Measurements from ENCODE around the gene ANKRD11.

ANKRD11 gene

GRCh38 chr16:89289428-89290395 lies 200.6 kb downstream of the ANKRD11 start:
- Histone ChIP-seq H3K27me3 (ENCODE audit: control insufficient read depth, insufficient read depth, low read length) (no peaks in the 10 kb centered on the region), H3K36me3 (ENCODE audit: insufficient read depth, low read length) (peaks cover 63% of the 10 kb centered on the region), H3K4me3 (ENCODE audit: low read length) (no peak overlapping the region), H3K9me3 (replicated peaks; ENCODE audit: low read length) (no peaks in the 10 kb centered on the region), H3K9ac (ENCODE audit: low read depth, low read length) (no peak overlapping the region), H3K4me2 (ENCODE audit: low read length) (no peak overlapping the region), H3K4me1 (ENCODE audit: control insufficient read depth, insufficient read depth, low read length) (no peaks in the 10 kb centered on the region)

- Histone ChIP-seq H3K36me3 (ENCODE audit: insufficient read depth, low read length) (peaks cover 65% of the 10 kb centered on the region), H3K4me2 (ENCODE audit: low read length) (no peak overlapping the region), H3K27me3 (ENCODE audit: control insufficient read depth, insufficient read depth, low read length) (no peaks in the 10 kb centered on the region), H3K9me3 (replicated peaks; ENCODE audit: low read length) (no peaks in the 10 kb centered on the region), H3K9ac (ENCODE audit: low read depth, low read length) (no peak overlapping the region), H3K4me3 (ENCODE audit: low read length) (no peak overlapping the region), H3K4me1 (ENCODE audit: control insufficient read depth, insufficient read depth, low read length) (no peaks in the 10 kb centered on the region)
Observed at GRCh38 chr16:89288966-89289365, 201.4 kb downstream of the ANKRD11 start.

GRCh38 chr16:89288577-89288844 lies 201.8 kb downstream of the ANKRD11 start:
- Histone ChIP-seq H3K27me3 (ENCODE audit: control insufficient read depth, insufficient read depth, low read length) (no peaks in the 10 kb centered on the region), H3K4me3 (ENCODE audit: low read length) (no peak overlapping the region), H3K4me1 (ENCODE audit: control insufficient read depth, insufficient read depth, low read length) (no peaks in the 10 kb centered on the region), H3K9me3 (replicated peaks; ENCODE audit: low read length) (no peaks in the 10 kb centered on the region), H3K9ac (ENCODE audit: low read depth, low read length) (no peak overlapping the region), H3K4me2 (ENCODE audit: low read length) (no peak overlapping the region), H3K36me3 (ENCODE audit: insufficient read depth, low read length) (peaks cover 70% of the 10 kb centered on the region)

GRCh38 chr16:89287777-89288576 lies 202.4 kb downstream of the ANKRD11 start:
- H3K27me3 ChIP-seq (ENCODE audit: control insufficient read depth, insufficient read depth, low read length): no peaks in the 10 kb centered on the region
- H3K36me3 ChIP-seq (ENCODE audit: insufficient read depth, low read length): peaks cover 75% of the 10 kb centered on the region
- H3K4me2 ChIP-seq (ENCODE audit: low read length): no peak overlapping the region
- H3K9ac ChIP-seq (ENCODE audit: low read depth, low read length): no peak overlapping the region
- H3K4me3 ChIP-seq (ENCODE audit: low read length): no peak overlapping the region
- no peaks in the 10 kb centered on the region for H3K9me3 ChIP-seq (replicated peaks; ENCODE audit: low read length)
- no peaks in the 10 kb centered on the region for H3K4me1 ChIP-seq (ENCODE audit: control insufficient read depth, insufficient read depth, low read length)

GRCh38 chr16:89286096-89286495 lies 204.3 kb downstream of the ANKRD11 start:
- Histone ChIP-seq H3K4me3 (ENCODE audit: low read length) (no peak overlapping the region), H3K9me3 (replicated peaks; ENCODE audit: low read length) (no peaks in the 10 kb centered on the region), H3K36me3 (ENCODE audit: insufficient read depth, low read length) (peaks cover 88% of the 10 kb centered on the region), H3K4me1 (ENCODE audit: control insufficient read depth, insufficient read depth, low read length) (no peaks in the 10 kb centered on the region), H3K4me2 (ENCODE audit: low read length) (no peak overlapping the region), H3K9ac (ENCODE audit: low read depth, low read length) (no peak overlapping the region), H3K27me3 (ENCODE audit: control insufficient read depth, insufficient read depth, low read length) (no peaks in the 10 kb centered on the region)

- Histone ChIP-seq H3K4me3 (ENCODE audit: low read length) (no peak overlapping the region), H3K9ac (ENCODE audit: low read depth, low read length) (no peak overlapping the region), H3K4me1 (ENCODE audit: control insufficient read depth, insufficient read depth, low read length) (no peaks in the 10 kb centered on the region), H3K36me3 (ENCODE audit: insufficient read depth, low read length) (peaks cover 87% of the 10 kb centered on the region), H3K4me2 (ENCODE audit: low read length) (no peak overlapping the region), H3K9me3 (replicated peaks; ENCODE audit: low read length) (no peaks in the 10 kb centered on the region), H3K27me3 (ENCODE audit: control insufficient read depth, insufficient read depth, low read length) (no peaks in the 10 kb centered on the region)
Observed at GRCh38 chr16:89285381-89285780, 205.0 kb downstream of the ANKRD11 start.

- H3K4me3 ChIP-seq (ENCODE audit: low read length): no peak overlapping the region
- H3K27me3 ChIP-seq (ENCODE audit: control insufficient read depth, insufficient read depth, low read length): no peaks in the 10 kb centered on the region
- H3K9me3 ChIP-seq (replicated peaks; ENCODE audit: low read length): no peaks in the 10 kb centered on the region
- no peaks in the 10 kb centered on the region for H3K4me1 ChIP-seq (ENCODE audit: control insufficient read depth, insufficient read depth, low read length)
- no peak overlapping the region for H3K9ac ChIP-seq (ENCODE audit: low read depth, low read length)
- H3K4me2 ChIP-seq (ENCODE audit: low read length): no peak overlapping the region
- H3K36me3 ChIP-seq (ENCODE audit: insufficient read depth, low read length): peaks cover 87% of the 10 kb centered on the region
Observed at GRCh38 chr16:89283449-89283848, 206.9 kb downstream of the ANKRD11 start.

- Histone ChIP-seq H3K4me2 (ENCODE audit: low read length) (no peak overlapping the region), H3K27me3 (ENCODE audit: control insufficient read depth, insufficient read depth, low read length) (no peaks in the 10 kb centered on the region), H3K4me3 (ENCODE audit: low read length) (no peak overlapping the region), H3K9ac (ENCODE audit: low read depth, low read length) (no peak overlapping the region), H3K36me3 (ENCODE audit: insufficient read depth, low read length) (peaks cover 87% of the 10 kb centered on the region), H3K9me3 (replicated peaks; ENCODE audit: low read length) (no peaks in the 10 kb centered on the region), H3K4me1 (ENCODE audit: control insufficient read depth, insufficient read depth, low read length) (no peaks in the 10 kb centered on the region)
Observed at GRCh38 chr16:89282523-89282922, 207.8 kb downstream of the ANKRD11 start.

GRCh38 chr16:89281829-89282228 lies 208.5 kb downstream of the ANKRD11 start:
- Histone ChIP-seq H3K27me3 (ENCODE audit: control insufficient read depth, insufficient read depth, low read length) (no peaks in the 10 kb centered on the region), H3K4me3 (ENCODE audit: low read length) (no peak overlapping the region), H3K9ac (ENCODE audit: low read depth, low read length) (no peak overlapping the region), H3K36me3 (ENCODE audit: insufficient read depth, low read length) (peaks cover 83% of the 10 kb centered on the region), H3K4me2 (ENCODE audit: low read length) (no peak overlapping the region), H3K4me1 (ENCODE audit: control insufficient read depth, insufficient read depth, low read length) (no peaks in the 10 kb centered on the region), H3K9me3 (replicated peaks; ENCODE audit: low read length) (no peaks in the 10 kb centered on the region)

- no peaks in the 10 kb centered on the region for H3K9me3 ChIP-seq (replicated peaks; ENCODE audit: low read length)
- no peaks in the 10 kb centered on the region for H3K27me3 ChIP-seq (ENCODE audit: control insufficient read depth, insufficient read depth, low read length)
- no peak overlapping the region for H3K9ac ChIP-seq (ENCODE audit: low read depth, low read length)
- no peak overlapping the region for H3K4me2 ChIP-seq (ENCODE audit: low read length)
- no peak overlapping the region for H3K4me3 ChIP-seq (ENCODE audit: low read length)
- H3K4me1 ChIP-seq (ENCODE audit: control insufficient read depth, insufficient read depth, low read length): no peaks in the 10 kb centered on the region
- H3K36me3 ChIP-seq (ENCODE audit: insufficient read depth, low read length): peaks cover 79% of the 10 kb centered on the region
Observed at GRCh38 chr16:89281189-89281577, 209.2 kb downstream of the ANKRD11 start.

GRCh38 chr16:89280546-89281188 lies 209.7 kb downstream of the ANKRD11 start:
- H3K4me3 ChIP-seq (ENCODE audit: low read length): no peak overlapping the region
- no peaks in the 10 kb centered on the region for H3K4me1 ChIP-seq (ENCODE audit: control insufficient read depth, insufficient read depth, low read length)
- H3K36me3 ChIP-seq (ENCODE audit: insufficient read depth, low read length): peaks cover 77% of the 10 kb centered on the region
- no peak overlapping the region for H3K9ac ChIP-seq (ENCODE audit: low read depth, low read length)
- no peaks in the 10 kb centered on the region for H3K27me3 ChIP-seq (ENCODE audit: control insufficient read depth, insufficient read depth, low read length)
- H3K4me2 ChIP-seq (ENCODE audit: low read length): no peak overlapping the region
- H3K9me3 ChIP-seq (replicated peaks; ENCODE audit: low read length): no peaks in the 10 kb centered on the region

Data from skeletal muscle satellite cell (primary cell).